Measurements from ENCODE around the gene SAMD4A. TPM values are rescaled to one million over a fixed set of nuclear protein-coding genes. Genes with fewer than 3 reads are reported as not detected.

Gene SAMD4A
- total RNA-seq, 1 experiment from 2014 or later: 17.0 TPM

- in situ Hi-C loops (cut with HindIII; ENCODE audit: low sequenced_read_pairs): no loop called here
- no peak for DNase-seq (ENCODE audit: low spot score)
Measured at GRCh38 chr14:54763761-54764160, 196.8 kb downstream of the SAMD4A start.

- in situ Hi-C loops (cut with HindIII; ENCODE audit: low sequenced_read_pairs): no loop called here
- DNase-seq (ENCODE audit: low spot score): no peak
Measured at GRCh38 chr14:54766276-54767138, 199.6 kb downstream of the SAMD4A start.

GRCh38 chr14:54767139-54767431 lies 200.2 kb downstream of the SAMD4A start:
- DNase-seq (ENCODE audit: low spot score): no peak
- in situ Hi-C loops (cut with HindIII; ENCODE audit: low sequenced_read_pairs): no loop called here

DNA sequence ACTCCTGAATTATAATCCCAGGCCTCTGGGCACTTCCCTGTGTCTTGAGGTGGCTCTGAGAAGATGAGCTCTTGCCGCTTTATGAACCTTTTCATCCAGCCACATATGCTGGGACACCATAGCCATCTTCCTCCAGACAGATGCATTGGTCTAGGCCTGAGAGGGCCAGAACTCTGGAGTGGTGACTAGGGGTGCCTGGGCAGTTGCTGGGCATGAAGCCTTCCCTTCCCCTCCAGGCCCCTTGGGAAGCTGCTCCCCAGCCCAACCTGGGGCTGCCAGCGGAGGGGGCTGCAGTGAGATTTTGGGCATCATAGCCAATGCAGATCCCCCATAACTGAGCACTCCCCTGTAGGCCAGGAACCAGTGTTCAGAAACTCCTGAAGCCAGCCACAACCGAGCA lies 200.5 kb downstream of the SAMD4A start:
- no peak for DNase-seq (ENCODE audit: low spot score)
- in situ Hi-C loops (cut with HindIII; ENCODE audit: low sequenced_read_pairs): no loop called here

DNA sequence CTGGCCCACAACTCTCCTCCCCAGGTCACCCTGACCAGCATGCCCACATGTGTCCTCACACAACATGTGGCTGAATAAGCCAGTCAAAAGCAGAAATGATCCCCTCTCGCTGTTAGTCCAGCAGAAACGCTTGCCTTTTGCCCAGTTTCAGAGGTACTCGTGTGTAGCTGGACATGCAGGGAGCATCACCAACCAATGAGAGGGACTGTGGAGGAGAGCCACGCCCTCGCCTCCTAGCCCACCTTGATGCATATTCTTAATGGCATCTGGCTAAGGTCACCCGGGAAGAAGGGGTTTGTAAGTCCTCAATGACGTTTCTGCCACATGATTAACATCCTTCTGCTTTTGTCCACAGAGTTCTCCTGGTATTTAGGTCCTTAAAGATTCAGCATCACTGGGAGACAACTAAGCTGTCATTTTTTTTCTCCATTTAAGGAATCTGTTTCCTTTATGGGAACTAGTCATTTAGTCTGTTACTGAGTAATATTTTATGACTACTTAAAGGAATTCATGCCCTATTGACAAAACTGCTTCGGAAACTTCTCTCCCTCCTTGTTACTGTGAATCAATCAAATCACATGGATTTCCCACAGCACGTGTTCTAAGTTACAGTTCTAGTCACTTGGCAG lies 201.7 kb downstream of the SAMD4A start:
- in situ Hi-C loops (cut with HindIII; ENCODE audit: low sequenced_read_pairs): no loop called here
- no peak for DNase-seq (ENCODE audit: low spot score)

DNA sequence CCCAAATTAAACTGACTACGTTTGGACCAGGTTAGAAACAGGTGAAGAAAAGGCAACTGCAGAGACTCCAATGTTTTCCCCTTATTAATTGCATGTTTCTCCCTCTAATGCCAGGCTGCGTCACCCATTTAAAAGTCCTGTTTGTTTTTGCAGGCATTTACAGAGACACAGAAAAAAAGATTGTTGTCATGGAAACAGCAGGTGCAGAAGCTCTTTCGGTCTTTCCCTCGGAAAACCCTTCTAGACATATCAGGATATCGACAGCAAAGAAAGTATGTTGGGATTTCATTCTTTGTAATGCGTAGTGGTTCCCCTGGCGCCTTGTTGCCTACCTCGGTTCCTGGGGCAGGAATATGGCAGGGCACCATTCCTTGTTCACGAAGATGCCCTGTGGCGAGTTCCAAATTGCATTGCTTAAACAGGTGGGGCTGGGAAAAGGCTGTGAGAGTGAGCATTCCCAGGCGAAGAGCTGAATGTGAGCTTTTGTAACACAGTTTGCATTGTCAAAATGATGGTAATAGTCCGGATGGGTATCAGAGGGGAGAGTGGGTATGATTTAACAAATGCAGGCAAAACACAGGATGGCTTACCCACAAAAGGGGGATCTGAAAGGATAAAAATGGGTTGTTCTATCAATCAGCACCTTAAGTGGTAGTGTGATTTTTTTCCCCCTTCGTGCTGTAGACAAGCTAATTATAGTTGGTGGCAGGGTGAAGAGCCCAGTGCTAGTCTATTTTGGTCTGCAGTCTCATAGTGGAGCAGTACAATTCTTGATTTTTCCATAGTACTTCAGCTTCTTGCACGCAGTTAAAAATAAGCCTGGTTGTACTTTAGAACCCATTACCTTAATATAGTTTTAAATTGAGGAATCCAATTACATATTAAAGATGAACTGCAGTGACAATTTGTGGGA lies 203.3 kb downstream of the SAMD4A start:
- no peak for DNase-seq (ENCODE audit: low spot score)
- in situ Hi-C loops (cut with HindIII; ENCODE audit: low sequenced_read_pairs): no loop called here

GRCh38 chr14:54771411-54772027 lies 204.6 kb downstream of the SAMD4A start:
- DNase-seq (ENCODE audit: low spot score): no peak
- in situ Hi-C loops (cut with HindIII; ENCODE audit: low sequenced_read_pairs): no loop called here

- in situ Hi-C loops (cut with HindIII; ENCODE audit: low sequenced_read_pairs): no loop called here
- no peak for DNase-seq (ENCODE audit: low spot score)
Measured at GRCh38 chr14:54772451-54772881, 205.5 kb downstream of the SAMD4A start.

DNA sequence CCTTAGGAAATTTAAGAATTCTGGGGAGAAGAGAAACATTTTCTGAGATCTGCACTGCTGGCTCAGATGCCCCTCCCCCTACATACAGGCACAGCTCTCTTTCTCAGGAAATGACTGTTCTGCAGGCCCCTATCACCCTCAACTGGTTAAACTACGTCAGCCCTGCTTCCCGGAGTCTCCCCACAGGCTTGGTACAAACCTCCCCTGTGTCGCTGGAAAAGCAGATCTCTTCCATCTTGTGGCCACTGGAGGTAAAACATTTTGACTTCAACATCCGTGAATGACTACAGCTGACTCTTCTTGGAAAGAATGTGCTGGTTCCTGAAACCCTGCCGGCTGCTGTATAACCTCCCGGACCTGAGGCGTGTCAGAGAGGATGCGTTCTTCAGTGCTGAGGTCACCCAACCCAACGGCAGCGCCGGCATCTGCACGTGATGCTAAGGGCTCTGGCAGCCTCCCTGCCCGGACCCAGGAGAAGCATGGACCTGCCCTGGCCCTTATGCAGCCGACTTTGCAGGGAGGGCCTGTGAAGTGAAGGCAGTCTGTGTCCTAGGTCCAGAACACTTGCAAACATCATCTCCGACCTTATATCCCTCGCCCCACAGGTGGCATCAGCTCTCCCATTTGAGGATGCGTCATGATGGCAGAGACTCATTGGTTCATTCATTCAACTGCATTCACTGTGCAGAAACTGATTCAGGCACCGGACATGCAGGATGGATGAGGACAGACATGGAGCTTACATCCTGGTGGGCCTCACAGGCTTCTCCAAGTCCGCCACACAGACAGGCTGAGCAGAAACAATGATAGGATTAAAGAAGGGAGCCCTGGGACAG lies 206.5 kb downstream of the SAMD4A start:
- in situ Hi-C loops (cut with HindIII; ENCODE audit: low sequenced_read_pairs): no loop called here
- peak; percentile 88 for DNase-seq (ENCODE audit: low spot score)

- DNase-seq (ENCODE audit: low spot score): no peak
- in situ Hi-C loops (cut with HindIII; ENCODE audit: low sequenced_read_pairs): no loop called here
Measured at GRCh38 chr14:54774824-54775223, 207.9 kb downstream of the SAMD4A start.

DNA sequence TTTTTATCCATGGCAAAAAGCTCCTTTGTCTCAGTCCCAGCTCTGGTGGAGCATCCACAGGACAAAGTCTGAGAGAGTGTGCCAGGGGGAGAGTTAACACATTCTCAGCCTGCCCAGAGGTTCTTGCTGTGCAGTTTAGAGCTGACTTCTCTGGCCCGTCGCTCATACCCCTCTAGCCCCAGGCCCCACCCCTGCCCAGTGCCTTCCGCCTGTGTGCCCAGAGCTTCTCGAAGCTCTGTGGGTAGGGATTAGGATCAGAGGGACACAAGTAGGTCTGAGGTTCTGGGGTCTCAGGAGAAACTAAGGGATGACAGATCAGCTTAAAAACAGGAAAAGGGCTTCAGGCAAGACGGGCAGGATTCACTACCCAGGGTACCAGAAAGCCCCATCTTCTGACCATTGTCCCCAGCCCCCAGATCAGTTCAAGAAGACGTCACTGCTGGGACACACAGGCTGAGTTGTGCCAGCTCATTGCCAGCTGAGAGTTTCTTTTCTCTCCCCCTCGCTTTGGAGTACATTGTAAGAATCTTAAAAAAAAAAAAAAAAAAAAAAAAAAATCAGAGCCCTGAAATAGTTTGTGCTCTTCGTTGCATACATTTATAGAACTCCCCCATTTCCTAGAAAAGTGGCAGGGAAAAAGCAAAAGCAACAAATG lies 208.7 kb downstream of the SAMD4A start:
- in situ Hi-C loops (cut with HindIII; ENCODE audit: low sequenced_read_pairs): no loop called here
- no peak for DNase-seq (ENCODE audit: low spot score)

- in situ Hi-C loops (cut with HindIII; ENCODE audit: low sequenced_read_pairs): no loop called here
- DNase-seq (ENCODE audit: low spot score): no peak
Measured at GRCh38 chr14:54776361-54777001, 209.6 kb downstream of the SAMD4A start.

- in situ Hi-C loops (cut with HindIII; ENCODE audit: low sequenced_read_pairs): no loop called here
- no peak for DNase-seq (ENCODE audit: low spot score)
Measured at GRCh38 chr14:54777395-54777794, 210.5 kb downstream of the SAMD4A start.

GRCh38 chr14:54778618-54779345 lies 211.9 kb downstream of the SAMD4A start:
- in situ Hi-C loops (cut with HindIII; ENCODE audit: low sequenced_read_pairs): no loop called here
- no peak for DNase-seq (ENCODE audit: low spot score)

DNA sequence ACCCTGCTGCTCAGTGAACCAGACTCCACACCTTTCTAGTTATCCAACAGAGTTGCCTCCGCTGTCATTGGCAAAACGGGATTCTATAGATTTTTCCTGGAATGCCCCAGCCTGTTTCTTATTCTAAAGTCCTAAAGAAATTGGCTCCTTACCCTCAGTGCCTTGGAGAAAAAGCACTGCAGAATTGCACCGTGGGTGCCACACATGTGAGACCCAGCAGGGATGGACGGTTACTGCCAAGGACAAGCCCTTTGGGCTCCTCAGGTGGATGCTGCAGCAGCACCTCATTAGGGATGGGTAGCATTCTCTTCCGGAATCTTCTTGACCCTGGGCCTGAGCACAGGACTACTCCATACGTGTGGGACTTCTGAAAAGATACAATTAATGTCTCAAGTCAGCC lies 214.2 kb downstream of the SAMD4A start:
- DNase-seq (ENCODE audit: low spot score): no peak
- in situ Hi-C loops (cut with HindIII; ENCODE audit: low sequenced_read_pairs): no loop called here

GRCh38 chr14:54781961-54782750 lies 215.2 kb downstream of the SAMD4A start:
- in situ Hi-C loops (cut with HindIII; ENCODE audit: low sequenced_read_pairs): no loop called here
- DNase-seq (ENCODE audit: low spot score): peak; percentile 63

Data from G401 (cell line).